Colonic mucosa (tissue), 4 donors: ENCODE results near the gene STAP2. TPM values are rescaled to one million over a fixed set of nuclear protein-coding genes. Genes with fewer than 3 reads are reported as not detected.

Source experiments
- DNase-seq: peaks from one replicate; pipeline ENCODE4 v3.0.0-alpha.2; 2020
- H3K27ac ChIP-seq: fragments of 200-600 bp; one replicate; pipeline ENCODE4 v1.8.0; 2021
- H3K27me3 ChIP-seq: fragments of 200-600 bp; one replicate; pipeline ENCODE4 v1.8.0; 2021
- H3K36me3 ChIP-seq: fragments of 200-600 bp; one replicate; pipeline ENCODE4 v1.8.0; 2021
- H3K4me1 ChIP-seq: fragments of 200-600 bp; one replicate; pipeline ENCODE4 v1.8.0; 2021; ENCODE audit warnings: mild to moderate bottlenecking
- H3K4me3 ChIP-seq: fragments of 200-600 bp; one replicate; pipeline ENCODE4 v1.8.0; 2021
- H3K9ac ChIP-seq, 2 donors: one replicate each; pipeline ENCODE4 v1.7.0; 2013; ENCODE audit warnings: control low read depth in 2 of 2, low read depth in 2 of 2, low read length in 2 of 2
- H3K9me3 ChIP-seq: fragments of 200-600 bp; one replicate; pipeline ENCODE4 v1.8.0; 2021
- intact Hi-C: fragments of 100-400 bp; cut with DNase I; formaldehyde crosslinking; loops from one replicate; pipeline ENCODE4 v1.14.1; 2022
- total RNA-seq, 2 donors: library from RNA; stranded (reverse); fragmentation: NEBNext Ultra II Directional in 1 of 2; extraction: Animal tissue kit (Norgen Biotek cat#: 25700) in 1 of 2; gene quantifications; one replicate each; pipeline ENCODE4 v1.2.1, GENCODE V29; 2021
- TF ChIP-seq, protein P1 (sequence below): fragments of 200-600 bp; IDR thresholded peaks from one replicate; pipeline ENCODE4 v1.8.0; 2022; ENCODE audit warnings: antibody characterized with exemption, mild to moderate bottlenecking
- donor health status: healthy.
- donor health status: DM: no; HTN: no; CAD: no.
- donor health status: DM: no; HTN: no; CAD: no.

STAP2 gene
- total RNA-seq, 2 donors from 2014 or later: 197 to 218 TPM

- no peak overlapping the region for H3K4me3 ChIP-seq
- peaks cover 50% of the 10 kb centered on the region for H3K4me1 ChIP-seq
- H3K27ac ChIP-seq: no peak overlapping the region
- H3K9me3 ChIP-seq: no peaks in the 10 kb centered on the region
- no peak for DNase-seq
- H3K36me3 ChIP-seq: no peaks in the 10 kb centered on the region
- no peaks in the 10 kb centered on the region for H3K27me3 ChIP-seq
- H3K9ac ChIP-seq: peak overlapping the region in 1 of 2 donors; percentile 30
- intact Hi-C loops: no loop called here
- TF ChIP-seq, protein P1, sequence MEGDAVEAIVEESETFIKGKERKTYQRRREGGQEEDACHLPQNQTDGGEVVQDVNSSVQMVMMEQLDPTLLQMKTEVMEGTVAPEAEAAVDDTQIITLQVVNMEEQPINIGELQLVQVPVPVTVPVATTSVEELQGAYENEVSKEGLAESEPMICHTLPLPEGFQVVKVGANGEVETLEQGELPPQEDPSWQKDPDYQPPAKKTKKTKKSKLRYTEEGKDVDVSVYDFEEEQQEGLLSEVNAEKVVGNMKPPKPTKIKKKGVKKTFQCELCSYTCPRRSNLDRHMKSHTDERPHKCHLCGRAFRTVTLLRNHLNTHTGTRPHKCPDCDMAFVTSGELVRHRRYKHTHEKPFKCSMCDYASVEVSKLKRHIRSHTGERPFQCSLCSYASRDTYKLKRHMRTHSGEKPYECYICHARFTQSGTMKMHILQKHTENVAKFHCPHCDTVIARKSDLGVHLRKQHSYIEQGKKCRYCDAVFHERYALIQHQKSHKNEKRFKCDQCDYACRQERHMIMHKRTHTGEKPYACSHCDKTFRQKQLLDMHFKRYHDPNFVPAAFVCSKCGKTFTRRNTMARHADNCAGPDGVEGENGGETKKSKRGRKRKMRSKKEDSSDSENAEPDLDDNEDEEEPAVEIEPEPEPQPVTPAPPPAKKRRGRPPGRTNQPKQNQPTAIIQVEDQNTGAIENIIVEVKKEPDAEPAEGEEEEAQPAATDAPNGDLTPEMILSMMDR: no peak
Measured at GRCh38 chr19:4372165-4373012, 33.8 kb upstream of the STAP2 start.

GRCh38 chr19:4371247-4372164, 32.9 kb upstream of the STAP2 start:
- no peaks in the 10 kb centered on the region for H3K9me3 ChIP-seq
- TF ChIP-seq, protein P1: no peak
- H3K27ac ChIP-seq: no peak overlapping the region
- no peak for DNase-seq
- no peak overlapping the region for H3K4me3 ChIP-seq
- no peaks in the 10 kb centered on the region for H3K36me3 ChIP-seq
- peak overlapping the region in 1 of 2 donors; percentile 30 for H3K9ac ChIP-seq
- intact Hi-C loops: no loop called here
- no peaks in the 10 kb centered on the region for H3K27me3 ChIP-seq
- H3K4me1 ChIP-seq: peaks cover 48% of the 10 kb centered on the region

DNA sequence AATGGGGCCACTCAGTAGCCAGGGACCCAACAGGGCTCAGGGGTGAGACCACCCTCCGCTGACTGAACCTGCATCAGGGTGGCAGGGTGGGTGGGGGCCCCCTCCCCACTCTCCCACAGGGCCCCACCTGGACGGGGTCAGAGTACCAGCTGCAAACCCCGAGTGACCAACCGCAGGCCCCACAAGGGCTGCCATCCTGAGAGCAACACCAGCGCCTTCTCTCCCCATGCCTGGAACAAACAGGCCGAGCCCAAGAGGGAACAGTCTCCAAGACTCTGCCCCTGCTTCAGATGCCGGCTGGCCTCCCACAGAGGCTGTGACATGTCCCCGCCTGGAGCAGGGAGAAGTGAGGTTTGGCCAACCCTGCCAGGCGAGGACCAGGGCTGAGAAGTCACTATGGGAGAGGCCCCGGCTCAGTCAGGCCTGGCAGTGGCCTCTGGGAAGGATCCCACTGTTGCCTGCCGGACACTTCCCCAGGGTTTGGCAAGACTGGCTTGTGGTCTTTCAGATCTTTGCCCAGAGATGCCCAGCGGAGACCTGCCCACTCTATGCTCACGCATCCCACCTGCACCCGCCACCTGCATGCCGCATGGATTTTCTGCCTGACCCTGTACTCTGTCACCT, 31.9 kb upstream of the STAP2 start:
- Histone ChIP-seq H3K27me3 (no peaks in the 10 kb centered on the region), H3K27ac (peak overlapping the region; percentile 82), H3K36me3 (no peaks in the 10 kb centered on the region), H3K4me1 (peaks cover 38% of the 10 kb centered on the region), H3K4me3 (no peak overlapping the region), H3K9ac (peak overlapping the region in 1 of 2 donors; percentile 70), H3K9me3 (no peaks in the 10 kb centered on the region)
- DNase-seq: no peak
- intact Hi-C loops: no loop called here
- TF ChIP-seq, protein P1: no peak

DNA sequence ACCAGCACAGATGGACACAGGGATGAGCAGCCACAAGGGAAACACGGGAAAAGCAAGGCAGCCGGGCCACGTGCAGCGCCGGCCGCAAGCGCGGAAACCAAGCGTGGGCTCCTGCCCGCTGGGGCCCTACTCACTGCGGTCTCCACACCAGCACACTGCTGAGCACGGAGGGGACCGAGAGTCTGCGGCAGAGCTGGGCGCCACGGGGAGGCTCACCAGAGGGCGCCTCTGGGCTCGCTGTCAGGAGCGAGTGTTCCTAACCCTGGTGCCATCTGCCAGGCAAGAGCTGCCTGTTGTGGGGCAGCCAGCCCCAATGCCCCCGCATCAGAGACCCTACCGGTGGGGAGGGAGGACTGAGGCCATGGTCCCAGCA, 31.2 kb upstream of the STAP2 start:
- no peaks in the 10 kb centered on the region for H3K36me3 ChIP-seq
- H3K4me1 ChIP-seq: peaks cover 32% of the 10 kb centered on the region
- TF ChIP-seq, protein P1: no peak
- H3K9me3 ChIP-seq: no peaks in the 10 kb centered on the region
- peak overlapping the region; percentile 46 to 70 for H3K9ac ChIP-seq
- intact Hi-C loops: no loop called here
- no peaks in the 10 kb centered on the region for H3K27me3 ChIP-seq
- peak overlapping the region; percentile 82 for H3K27ac ChIP-seq
- DNase-seq: peak; percentile 68
- H3K4me3 ChIP-seq: peak overlapping the region; percentile 30
